Activated CD8-positive, alpha-beta T cell treated with anti-CD3 and anti-CD28 coated beads for 36 hours (primary cell): Measurements from ENCODE around the gene LMX1B. TPM values are rescaled to one million over a fixed set of nuclear protein-coding genes. Genes with fewer than 3 reads are reported as not detected.

Experiments
- ATAC-seq: fragments of 200-7000 bp; cut with Tn5 transposase; one replicate; pipeline ENCODE4 v1.10.0; 2021; ENCODE audit warnings: mild to moderate bottlenecking, moderate library complexity
- CTCF ChIA-PET: fragments of 350-600 bp; sonication (Branson Sonifier 250); formaldehyde crosslinking; loops from one replicate; lab custom pipeline; 2021; ENCODE audit warnings: antibody characterized with exemption; lab: Charles Lee
- POLR2A ChIA-PET: fragments of 350-600 bp; sonication (Branson Sonifier 250); formaldehyde crosslinking; loops from one replicate; lab custom pipeline; 2021; ENCODE audit warnings: antibody characterized with exemption; lab: Charles Lee
- DNase-seq: peaks from one replicate; pipeline ENCODE4 v3.0.0-alpha.2; 2020
- H3K27ac Mint-ChIP-seq: one replicate; pipeline ENCODE4 v1.8.0; 2021; ENCODE audit warnings: mild to moderate bottlenecking, mixed read lengths
- H3K27me3 Mint-ChIP-seq: one replicate; pipeline ENCODE4 v1.8.0; 2021; ENCODE audit warnings: mixed read lengths
- H3K36me3 Mint-ChIP-seq: one replicate; pipeline ENCODE4 v1.8.0; 2021; ENCODE audit warnings: low read depth, mixed read lengths
- H3K4me1 Mint-ChIP-seq: one replicate; pipeline ENCODE4 v1.8.0; 2021; ENCODE audit warnings: low read depth, mixed read lengths
- H3K4me3 Mint-ChIP-seq: one replicate; pipeline ENCODE4 v1.8.0; 2021; ENCODE audit warnings: mild to moderate bottlenecking, moderate library complexity, mixed read lengths
- H3K9me3 Mint-ChIP-seq: one replicate; pipeline ENCODE4 v1.8.0; 2021; ENCODE audit warnings: mixed read lengths
- CTCF ChIP-seq: fragments of 200-600 bp; IDR thresholded peaks from one replicate; pipeline ENCODE4 v1.8.0; 2022; ENCODE audit warnings: antibody characterized with exemption, mild to moderate bottlenecking
- intact Hi-C: fragments of 100-400 bp; cut with micrococcal nuclease; formaldehyde crosslinking; loops from one replicate; pipeline ENCODE4 v1.10.0; 2022
- total RNA-seq, 2 experiments: library from RNA; stranded (reverse); gene quantifications; one replicate each; pipeline ENCODE4 v1.2.3, GENCODE V29; 2021

LMX1B gene
- total RNA-seq, 2 experiments from 2014 or later = not detected

GRCh38 chr9:126675147-126675467 is 61.4 kb downstream of the LMX1B start:
- intact Hi-C loops = no loop called here
- ATAC-seq = no peak
- ChIA-PET POLR2A (no interaction called here), CTCF (no interaction called here)
- no peak overlapping the region for H3K4me3 Mint-ChIP-seq
- no peak for TF ChIP-seq CTCF
- no peak overlapping the region for H3K27ac Mint-ChIP-seq
- DNase-seq = no peak
- no peaks in the 10 kb centered on the region for H3K36me3 Mint-ChIP-seq
- peaks cover 60% of the 10 kb centered on the region for H3K27me3 Mint-ChIP-seq
- H3K9me3 Mint-ChIP-seq = no peaks in the 10 kb centered on the region
- peaks cover 9% of the 10 kb centered on the region for H3K4me1 Mint-ChIP-seq

- no peak for TF ChIP-seq CTCF
- Mint-ChIP-seq H3K4me3 (no peak overlapping the region), H3K27me3 (peaks cover 70% of the 10 kb centered on the region), H3K36me3 (no peaks in the 10 kb centered on the region), H3K4me1 (peaks cover 9% of the 10 kb centered on the region), H3K9me3 (no peaks in the 10 kb centered on the region), H3K27ac (no peak overlapping the region)
- ATAC-seq (no peak), DNase-seq (no peak)
- ChIA-PET POLR2A (no interaction called here), CTCF (interaction anchor here (1.0 to 3.4 kb wide), 3 partner anchors 14 to 177 kb away, joined by 4 to 28 read pairs (median 13); no protein-coding TSS in a partner anchor)
- intact Hi-C loops = no loop called here
These were observed 62.5 kb downstream of the LMX1B start for GRCh38 chr9:126676102-126676684.

- DNase-seq (peak; percentile 46), ATAC-seq (peak; percentile 29)
- Mint-ChIP-seq H3K27me3 (peaks cover 72% of the 10 kb centered on the region), H3K9me3 (no peaks in the 10 kb centered on the region), H3K36me3 (no peaks in the 10 kb centered on the region), H3K4me1 (peaks cover 9% of the 10 kb centered on the region), H3K27ac (no peak overlapping the region), H3K4me3 (no peak overlapping the region)
- ChIA-PET CTCF (interaction anchor here (1.0 to 3.4 kb wide), 4 partner anchors 13 to 178 kb away, joined by 4 to 28 read pairs (median 10); no protein-coding TSS in a partner anchor), POLR2A (no interaction called here)
- no peak for TF ChIP-seq CTCF
- intact Hi-C loops = no loop called here
These were observed 63.0 kb downstream of the LMX1B start for GRCh38 chr9:126676685-126677143.

GRCh38 chr9:126677188-126678084 is 63.7 kb downstream of the LMX1B start:
- POLR2A ChIA-PET = no interaction called here
- Mint-ChIP-seq H3K4me3 (no peak overlapping the region), H3K4me1 (peaks cover 9% of the 10 kb centered on the region), H3K27me3 (peaks cover 72% of the 10 kb centered on the region), H3K9me3 (no peaks in the 10 kb centered on the region), H3K27ac (no peak overlapping the region), H3K36me3 (no peaks in the 10 kb centered on the region)
- ATAC-seq (peak; percentile 64), DNase-seq (no peak)
- no peak for TF ChIP-seq CTCF
- CTCF ChIA-PET = interaction anchor here (1.0 to 3.4 kb wide), 5 partner anchors 13 to 178 kb away, joined by 4 to 28 read pairs (median 6); no protein-coding TSS in a partner anchor
- intact Hi-C loops = no loop called here

GRCh38 chr9:126678989-126679388 is 65.3 kb downstream of the LMX1B start:
- H3K27ac Mint-ChIP-seq = no peak overlapping the region
- CTCF ChIA-PET = interaction anchor here (1.2 to 3.4 kb wide), 4 partner anchors 11 to 62 kb away, joined by 4 to 28 read pairs (median 9); no protein-coding TSS in a partner anchor
- H3K4me3 Mint-ChIP-seq = no peak overlapping the region
- POLR2A ChIA-PET = interaction anchor here (1.2 kb wide), 1 partner anchor 8 kb away, joined by 4 read pairs; no protein-coding TSS in a partner anchor
- peak; percentile 62 for ATAC-seq
- no peaks in the 10 kb centered on the region for H3K36me3 Mint-ChIP-seq
- intact Hi-C loops = no loop called here
- H3K27me3 Mint-ChIP-seq = peaks cover 72% of the 10 kb centered on the region
- no peaks in the 10 kb centered on the region for H3K9me3 Mint-ChIP-seq
- peaks cover 12% of the 10 kb centered on the region for H3K4me1 Mint-ChIP-seq
- DNase-seq = peak; percentile 30
- TF ChIP-seq CTCF = no peak
